Hepatocyte (in vitro differentiated cells): ENCODE data around the gene SASS6.

Source experiments
- CTCF ChIP-seq: fragments of 200-600 bp; sonication (generic); IDR thresholded peaks from 2 replicates; pipeline ENCODE4 v1.5.1; 2016; ENCODE audit warnings: antibody characterized with exemption, mild to moderate bottlenecking; ENCODE audit not compliant: poor library complexity
- EZH2 ChIP-seq: fragments of 200-600 bp; sonication (generic); IDR thresholded peaks from 2 replicates; pipeline ENCODE4 v1.6.1; 2016; ENCODE audit warnings: antibody characterized with exemption, mild to moderate bottlenecking, borderline replicate concordance
- EZH2phosphoT487 ChIP-seq: fragments of 200-600 bp; sonication (generic); IDR thresholded peaks from one replicate; pipeline ENCODE4 v1.6.1; 2018; ENCODE audit warnings: antibody characterized with exemption, mild to moderate bottlenecking, low read depth, moderate library complexity; ENCODE audit not compliant: unreplicated experiment, severe bottlenecking

GRCh38 chr1:100074604-100075395 lies 57.9 kb downstream of the SASS6 start:
- no peak for TF ChIP-seq EZH2phosphoT487
- TF ChIP-seq CTCF: no peak
- TF ChIP-seq EZH2: no peak
